SU-DHL-6 (cell line): ENCODE measurements around the gene SBNO2.

Experiments
- CTCF ChIP-seq: fragments of 200-600 bp; sonication (generic); IDR thresholded peaks from one replicate; pipeline ENCODE4 v1.5.1; 2017; ENCODE audit warnings: antibody characterized with exemption, mild to moderate bottlenecking, low read length, moderate library complexity; ENCODE audit not compliant: insufficient read depth, poor library complexity, severe bottlenecking
- EZH2phosphoT487 ChIP-seq: fragments of 200-600 bp; sonication (generic), shearing (Covaris generic); conservative IDR thresholded peaks from 2 replicates; pipeline ENCODE4 v1.6.1; 2018; ENCODE audit warnings: mild to moderate bottlenecking, antibody characterized with exemption, low read length, moderate library complexity, mixed read lengths

GRCh38 chr19:1146858-1147780, 26.9 kb downstream of the SBNO2 start:
- no peak for TF ChIP-seq CTCF
- no peak for TF ChIP-seq EZH2phosphoT487
